DND-41 (cell line): ENCODE measurements around the gene SLC44A3.
A peak's percentile ranks its signal among the peaks of the same experiment; 100 is the strongest.

Source experiments
- ATAC-seq: fragments of 200-7000 bp; cut with Tn5 transposase; 3 replicates; pipeline ENCODE4 v1.9.1; 2021; ENCODE audit warnings: low read depth; ENCODE audit not compliant: insufficient read depth
- DNase-seq: peaks from one replicate; pipeline ENCODE4 v3.0.0-alpha.2; 2020
- H2AFZ ChIP-seq: 2 replicates; pipeline ENCODE4 v1.6.0; 2012; ENCODE audit warnings: low read depth, low read length
- H3K27ac ChIP-seq: 2 replicates; pipeline ENCODE4 v1.5.1; 2012; ENCODE audit warnings: low read length, inconsistent platforms
- H3K27me3 ChIP-seq: fragments of 200-600 bp; sonication (generic); 2 replicates; pipeline ENCODE4 v1.6.0; 2012; ENCODE audit warnings: low read length, mild to moderate bottlenecking, inconsistent platforms; ENCODE audit not compliant: insufficient read depth, poor library complexity
- H3K36me3 ChIP-seq: 2 replicates; pipeline ENCODE4 v1.5.1; 2012; ENCODE audit warnings: low read length, inconsistent platforms; ENCODE audit not compliant: insufficient read depth
- H3K4me1 ChIP-seq: 2 replicates; pipeline ENCODE4 v1.5.1; 2012; ENCODE audit warnings: mild to moderate bottlenecking, low read length; ENCODE audit not compliant: insufficient read depth
- H3K4me2 ChIP-seq: 2 replicates; pipeline ENCODE4 v1.6.0; 2012; ENCODE audit warnings: mild to moderate bottlenecking, moderate library complexity, low read length, inconsistent platforms; ENCODE audit not compliant: insufficient read depth
- H3K4me3 ChIP-seq, 2 experiments: fragments of 200-600 bp in 1 of 2; shearing (Covaris generic) in 1 of 2; 2 replicates each; pipeline ENCODE4 v1.5.1; 2012 to 2016; ENCODE audit warnings: inconsistent platforms in 2 of 2, low read length in 2 of 2, mild to moderate bottlenecking in 2 of 2, low read depth in 1 of 2, moderate library complexity in 1 of 2
- H3K79me2 ChIP-seq: 2 replicates; pipeline ENCODE4 v1.6.0; 2012; ENCODE audit warnings: low read length, inconsistent platforms; ENCODE audit not compliant: insufficient read depth
- H3K9ac ChIP-seq: 2 replicates; pipeline ENCODE4 v1.6.0; 2012; ENCODE audit warnings: low read depth, mild to moderate bottlenecking, inconsistent platforms, low read length, moderate library complexity
- H3K9me3 ChIP-seq: 2 replicates; pipeline ENCODE4 v1.5.1; 2012; ENCODE audit warnings: low read length, moderate library complexity, mild to moderate bottlenecking, inconsistent platforms; ENCODE audit not compliant: insufficient read depth, severe bottlenecking
- H4K20me1 ChIP-seq: 2 replicates; pipeline ENCODE4 v1.6.0; 2012; ENCODE audit warnings: low read length; ENCODE audit not compliant: insufficient read depth
- EZH2 ChIP-seq: IDR thresholded peaks from 3 replicates; pipeline ENCODE4 v1.6.1; 2012; ENCODE audit warnings: borderline replicate concordance, low read depth, mild to moderate bottlenecking, moderate library complexity, low read length, inconsistent platforms; ENCODE audit not compliant: severe bottlenecking
- TF ChIP-seq, protein P1 (sequence below): IDR thresholded peaks from 2 replicates; pipeline ENCODE4 v1.5.1; 2012; ENCODE audit warnings: borderline replicate concordance, low read length, moderate library complexity, mild to moderate bottlenecking; ENCODE audit not compliant: poor library complexity, severe bottlenecking; ENCODE audit errors: extremely low read depth

SLC44A3 gene

DNA sequence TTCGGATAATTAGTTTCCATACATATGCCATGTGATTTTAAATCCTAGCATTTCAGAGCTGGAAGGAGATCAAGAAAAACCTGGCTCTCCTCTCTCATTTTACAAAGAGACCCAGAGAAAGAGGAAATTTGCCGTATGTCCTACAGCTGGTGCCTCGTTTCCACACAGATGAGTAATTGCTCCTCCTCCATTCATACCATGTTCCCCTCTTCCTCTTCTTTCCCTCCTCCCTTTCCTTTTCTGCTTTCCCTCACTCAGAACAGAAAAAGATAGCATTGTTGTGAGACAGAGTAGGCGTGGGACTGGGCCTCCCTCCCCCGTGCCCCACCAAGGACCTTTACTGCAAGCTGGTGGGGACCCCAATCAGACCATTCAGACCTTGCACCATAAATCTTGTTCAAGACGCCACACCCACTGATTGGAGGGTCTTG, 13.7 kb upstream of the SLC44A3 start:
- no peaks in the 10 kb centered on the region for H3K9me3 ChIP-seq
- DNase-seq (no peak), ATAC-seq (no peak)
- H4K20me1 ChIP-seq = no peaks in the 10 kb centered on the region
- no peaks in the 10 kb centered on the region for H3K79me2 ChIP-seq
- H3K4me2 ChIP-seq = no peak overlapping the region
- H3K4me3 ChIP-seq = no peak overlapping the region
- TF ChIP-seq, protein P1, sequence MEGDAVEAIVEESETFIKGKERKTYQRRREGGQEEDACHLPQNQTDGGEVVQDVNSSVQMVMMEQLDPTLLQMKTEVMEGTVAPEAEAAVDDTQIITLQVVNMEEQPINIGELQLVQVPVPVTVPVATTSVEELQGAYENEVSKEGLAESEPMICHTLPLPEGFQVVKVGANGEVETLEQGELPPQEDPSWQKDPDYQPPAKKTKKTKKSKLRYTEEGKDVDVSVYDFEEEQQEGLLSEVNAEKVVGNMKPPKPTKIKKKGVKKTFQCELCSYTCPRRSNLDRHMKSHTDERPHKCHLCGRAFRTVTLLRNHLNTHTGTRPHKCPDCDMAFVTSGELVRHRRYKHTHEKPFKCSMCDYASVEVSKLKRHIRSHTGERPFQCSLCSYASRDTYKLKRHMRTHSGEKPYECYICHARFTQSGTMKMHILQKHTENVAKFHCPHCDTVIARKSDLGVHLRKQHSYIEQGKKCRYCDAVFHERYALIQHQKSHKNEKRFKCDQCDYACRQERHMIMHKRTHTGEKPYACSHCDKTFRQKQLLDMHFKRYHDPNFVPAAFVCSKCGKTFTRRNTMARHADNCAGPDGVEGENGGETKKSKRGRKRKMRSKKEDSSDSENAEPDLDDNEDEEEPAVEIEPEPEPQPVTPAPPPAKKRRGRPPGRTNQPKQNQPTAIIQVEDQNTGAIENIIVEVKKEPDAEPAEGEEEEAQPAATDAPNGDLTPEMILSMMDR = no peak
- TF ChIP-seq EZH2 = no peak
- H3K36me3 ChIP-seq = no peaks in the 10 kb centered on the region
- no peaks in the 10 kb centered on the region for H3K27me3 ChIP-seq
- H3K9ac ChIP-seq = no peak overlapping the region
- no peak overlapping the region for H3K27ac ChIP-seq
- no peak overlapping the region for H2AFZ ChIP-seq
- peaks cover 30% of the 10 kb centered on the region for H3K4me1 ChIP-seq

- Histone ChIP-seq H3K4me3 (no peak overlapping the region), H3K27me3 (no peaks in the 10 kb centered on the region), H2AFZ (no peak overlapping the region), H3K9ac (no peak overlapping the region), H3K36me3 (no peaks in the 10 kb centered on the region), H3K27ac (0 out of 2 replicates have a peak overlapping the region, but pooled peaks have one; percentile 7), H3K9me3 (peaks cover 6% of the 10 kb centered on the region), H3K4me2 (no peak overlapping the region), H4K20me1 (no peaks in the 10 kb centered on the region), H3K4me1 (peaks cover 19% of the 10 kb centered on the region), H3K79me2 (no peaks in the 10 kb centered on the region)
- ATAC-seq (peak; percentile 88), DNase-seq (peak; percentile 61)
- TF ChIP-seq EZH2 = no peak
- TF ChIP-seq, protein P1 = peak; percentile 22
Measured at GRCh38 chr1:94807742-94808491, 12.2 kb upstream of the SLC44A3 start.

GRCh38 chr1:94808669-94809068, 11.5 kb upstream of the SLC44A3 start:
- Histone ChIP-seq H3K9ac (no peak overlapping the region), H3K9me3 (peaks cover 6% of the 10 kb centered on the region), H4K20me1 (no peaks in the 10 kb centered on the region), H3K4me2 (no peak overlapping the region), H3K27me3 (no peaks in the 10 kb centered on the region), H3K4me1 (peaks cover 19% of the 10 kb centered on the region), H2AFZ (no peak overlapping the region), H3K79me2 (no peaks in the 10 kb centered on the region), H3K27ac (no peak overlapping the region), H3K4me3 (no peak overlapping the region), H3K36me3 (no peaks in the 10 kb centered on the region)
- no peak for ATAC-seq
- DNase-seq = no peak
- TF ChIP-seq, protein P1 = no peak
- TF ChIP-seq EZH2 = no peak
